IPS DF 4.7 (cell line): ENCODE measurements around the gene MEX3A.
"Not testable (repeated sequence)": the region's sequence is repeated elsewhere in the genome, so short reads cannot be mapped to it uniquely, and the experiment has no call there.

Experiments
- DNase-seq: peaks from one replicate; pipeline ENCODE4 v3.0.0-alpha.2; 2013; ENCODE audit warnings: low spot score; ENCODE audit errors: extremely low read depth

MEX3A gene

GRCh38 chr1:156118177-156118868 lies 36.1 kb upstream of the MEX3A start:
- no peak for DNase-seq

GRCh38 chr1:156117414-156118176 lies 35.3 kb upstream of the MEX3A start:
- no peak for DNase-seq

- not testable (repeated sequence) for DNase-seq
Observed at GRCh38 chr1:156116731-156117130, 34.5 kb upstream of the MEX3A start.

GRCh38 chr1:156115514-156116374 lies 33.5 kb upstream of the MEX3A start:
- no peak for DNase-seq

GRCh38 chr1:156114919-156115513 lies 32.8 kb upstream of the MEX3A start:
- no peak for DNase-seq

GRCh38 chr1:156114101-156114918 lies 32.0 kb upstream of the MEX3A start, which contains the start of gene LMNA:
Gene LMNA, plus strand, starts transcription at chr1:156114711. Its CDS starts 208 bp downstream, at chr1:156114919.
- DNase-seq: no peak

- no peak for DNase-seq
Observed at GRCh38 chr1:156113282-156113950, 31.2 kb upstream of the MEX3A start.

- no peak for DNase-seq
Observed at GRCh38 chr1:156112276-156113137, 30.2 kb upstream of the MEX3A start.

GRCh38 chr1:156111355-156111962 lies 29.2 kb upstream of the MEX3A start:
- DNase-seq: no peak

- DNase-seq: no peak
Observed at GRCh38 chr1:156110252-156110651, 28.0 kb upstream of the MEX3A start.

GRCh38 chr1:156108664-156109241 lies 26.5 kb upstream of the MEX3A start:
- no peak for DNase-seq

GRCh38 chr1:156108057-156108456 lies 25.8 kb upstream of the MEX3A start:
- DNase-seq: no peak

GRCh38 chr1:156106624-156107488 lies 24.6 kb upstream of the MEX3A start:
- no peak for DNase-seq

- no peak for DNase-seq
Observed at GRCh38 chr1:156104861-156105832, 22.9 kb upstream of the MEX3A start.

- no peak for DNase-seq
Observed at GRCh38 chr1:156104065-156104810, 22.0 kb upstream of the MEX3A start.
